Measurements from ENCODE around the gene ANKHD1. TPM values are rescaled to one million over a fixed set of nuclear protein-coding genes. Genes with fewer than 3 reads are reported as not detected.

The ANKHD1 gene
- total RNA-seq, 4 donors from 2014 or later = 113 to 212 (median 164) TPM

- intact Hi-C loops (cut with DNase I; ENCODE audit: low total_unique reads) (no loop called here), in situ Hi-C loops (cut with MboI; ENCODE audit: low pct_ligation_motif_present in 1 of 4, low pct_unique_long_range_greater_than_20kb in 1 of 4, low sequenced_read_pairs in 3 of 4) (no loop called here)
- DNase-seq = no peak
- Histone ChIP-seq H3K4me1 (peaks cover 0 to 12% (median 0%) of the 10 kb centered on the region in 4 donors), H3K27me3 (no peaks in the 10 kb centered on the region), H3K4me3 (no peak overlapping the region), H3K36me3 (no peaks in the 10 kb centered on the region), H3K9me3 (no peaks in the 10 kb centered on the region), H3K27ac (no peak overlapping the region)
- WGBS, 2 donors (ENCODE audit: low coverage in 1 of 2) = 96% methylated on average over 1 of the region's 1 CpG; no CpG with 5 or more reads in 1 of the 2 donors
- no peak for TF ChIP-seq POLR2A (IDR thresholded peaks at IDR 0.05)
- TF ChIP-seq CTCF (IDR thresholded peaks at IDR 0.05) = no peak
- TF ChIP-seq EP300 (IDR thresholded peaks at IDR 0.05; ENCODE audit: low read depth) = no peak
- TF ChIP-seq POLR2AphosphoS5 (IDR thresholded peaks at IDR 0.05) = no peak
These were observed 185.9 kb downstream of the ANKHD1 start for GRCh38 chr5:140587495-140587894.

GRCh38 chr5:140588311-140589070 is 186.9 kb downstream of the ANKHD1 start:
- H3K27ac ChIP-seq = peak overlapping the region; percentile 25 to 43 (median 32)
- no peak overlapping the region for H3K4me3 ChIP-seq
- intact Hi-C loops (cut with DNase I; ENCODE audit: low total_unique reads) = no loop called here

More at GRCh38 chr5:140588311-140589070, 186.9 kb downstream of the ANKHD1 start:
- TF ChIP-seq POLR2A (IDR thresholded peaks at IDR 0.05) (no peak), EP300 (IDR thresholded peaks at IDR 0.05; ENCODE audit: low read depth) (no peak), POLR2AphosphoS5 (IDR thresholded peaks at IDR 0.05) (no peak)
- no peak for DNase-seq
- H3K27me3 ChIP-seq = no peaks in the 10 kb centered on the region
- H3K36me3 ChIP-seq = no peaks in the 10 kb centered on the region
- peaks cover 0 to 12% (median 0%) of the 10 kb centered on the region in 4 donors for H3K4me1 ChIP-seq
- WGBS, 2 donors (ENCODE audit: low coverage in 1 of 2) = 56 to 66% methylated on average over 5 of the region's 5 CpGs
- H3K9me3 ChIP-seq = no peaks in the 10 kb centered on the region
- in situ Hi-C loops (cut with MboI; ENCODE audit: low pct_ligation_motif_present in 1 of 4, low pct_unique_long_range_greater_than_20kb in 1 of 4, low sequenced_read_pairs in 3 of 4) = no loop called here

Small RNA genes lying within 50 kb of the gene (small RNA-seq; reads per million reads assigned to genes)
- gene RF00279 (0 to 0.18 (median 0.07) reads per million in 4 donors), gene RF00443 (0 reads per million in 4 donors), gene RNU4-14P (0 reads per million in 4 donors)

Other genes with a start within 250 kb of the ANKHD1 start
- 100 to 1,000 TPM in 2 of 4 donors, 10 to 100 TPM in 2; 32.8 to 264 (median 107) TPM for gene CYSTM1, start 226.6 kb upstream of the ANKHD1 start, total RNA-seq
- 100 to 1,000 TPM in 2 of 4 donors, 10 to 100 TPM in 2; 72.9 to 230 (median 98.4) TPM for gene PFDN1, start 98.7 kb upstream of the ANKHD1 start, total RNA-seq
- 10 to 100 TPM; 10.5 to 40.0 (median 35.6) TPM for gene HBEGF, start 55.2 kb upstream of the ANKHD1 start, total RNA-seq
- gene SLC4A9, start 41.6 kb upstream of the ANKHD1 start, total RNA-seq = 1 to 10 TPM in 1 of 4 donors, under 1 TPM in 2, not detected in 1; 0.48 to 3.0 (median 0.82) TPM
- 10 to 100 TPM in 3 of 4 donors, not detected in 1; 18.0 to 56.0 (median 27.5) TPM for gene EIF4EBP3, start 145.8 kb downstream of the ANKHD1 start, total RNA-seq
- 10 to 100 TPM; 19.9 to 36.3 (median 26.5) TPM for gene SRA1, start 155.6 kb downstream of the ANKHD1 start, total RNA-seq
- 10 to 100 TPM; 20.1 to 42.5 (median 37.4) TPM for gene APBB3, start 162.8 kb downstream of the ANKHD1 start, total RNA-seq
- gene SLC35A4, start 163.0 kb downstream of the ANKHD1 start, total RNA-seq = 10 to 100 TPM; 39.4 to 75.5 (median 52.6) TPM
- 10 to 100 TPM in 3 of 4 donors, 1 to 10 TPM in 1; 3.6 to 92.4 (median 45.6) TPM for gene CD14, start 231.3 kb downstream of the ANKHD1 start, total RNA-seq
- 10 to 100 TPM in 3 of 4 donors, under 1 TPM in 1; 0.75 to 99.2 (median 40.2) TPM for gene TMCO6, start 237.6 kb downstream of the ANKHD1 start, total RNA-seq
- 100 to 1,000 TPM in 2 of 4 donors, 10 to 100 TPM in 2; 70.8 to 586 (median 90.7) TPM for gene NDUFA2, start 245.8 kb downstream of the ANKHD1 start, total RNA-seq
- gene IK, start 246.0 kb downstream of the ANKHD1 start, total RNA-seq = 100 to 1,000 TPM in 2 of 4 donors, 10 to 100 TPM in 2; 70.8 to 147 (median 100) TPM

Data from transverse colon (tissue), 4 donors.